Mesenchymal stem cell (in vitro differentiated cells and primary cell): Measurements from ENCODE around the gene SLC22A31.

Experiments used
- DNase-seq: peaks from one replicate; pipeline ENCODE4 v3.0.0-alpha.2; 2013
- H2AFZ ChIP-seq: one replicate; pipeline ENCODE4 v1.6.1; 2013; ENCODE audit warnings: low read depth, mild to moderate bottlenecking, control low read depth, inconsistent platforms, low read length, moderate library complexity
- H2AK5ac ChIP-seq: 2 replicates; pipeline ENCODE4 v1.6.1; 2013; ENCODE audit warnings: low read length, moderate library complexity, mild to moderate bottlenecking, inconsistent platforms; ENCODE audit not compliant: severe bottlenecking
- H2BK120ac ChIP-seq: one replicate; pipeline ENCODE4 v1.6.1; 2013; ENCODE audit warnings: low read depth, mild to moderate bottlenecking, inconsistent platforms, low read length, moderate library complexity
- H2BK12ac ChIP-seq, 2 experiments: one replicate each; pipeline ENCODE4 v1.6.1; 2013; ENCODE audit warnings: inconsistent platforms in 2 of 2, low read length in 2 of 2, mild to moderate bottlenecking in 2 of 2, moderate library complexity in 2 of 2, control low read depth in 1 of 2
- H2BK15ac ChIP-seq: one replicate; pipeline ENCODE4 v1.6.1; 2013; ENCODE audit warnings: mild to moderate bottlenecking, low read depth, inconsistent platforms; ENCODE audit not compliant: poor library complexity, severe bottlenecking
- H2BK5ac ChIP-seq: 2 replicates; pipeline ENCODE4 v1.6.1; 2013; ENCODE audit warnings: low read depth, mild to moderate bottlenecking, low read length, control low read depth, inconsistent platforms; ENCODE audit not compliant: poor library complexity, severe bottlenecking
- H3K14ac ChIP-seq, 2 experiments: one replicate each; pipeline ENCODE4 v1.6.1; 2013; ENCODE audit warnings: inconsistent platforms in 2 of 2, low read length in 2 of 2, control low read depth in 1 of 2, mild to moderate bottlenecking in 1 of 2, moderate library complexity in 1 of 2
- H3K18ac ChIP-seq, 2 experiments: one replicate each; pipeline ENCODE4 v1.6.1; 2013; ENCODE audit warnings: inconsistent platforms in 2 of 2, low read length in 2 of 2, control low read depth in 1 of 2, low read depth in 1 of 2, mild to moderate bottlenecking in 1 of 2
- H3K23ac ChIP-seq, 2 experiments: one replicate each; pipeline ENCODE4 v1.6.1; 2013; ENCODE audit warnings: inconsistent platforms in 2 of 2, low read length in 2 of 2, mild to moderate bottlenecking in 2 of 2, moderate library complexity in 2 of 2, control low read depth in 1 of 2
- H3K27ac ChIP-seq: 2 replicates; pipeline ENCODE4 v1.5.1; 2013; ENCODE audit warnings: mild to moderate bottlenecking, moderate library complexity, low read length, control low read depth, inconsistent platforms; ENCODE audit not compliant: poor library complexity, severe bottlenecking
- H3K27me3 ChIP-seq, 2 experiments: 2 replicates each; pipeline versions ENCODE4 v1.6.1 to v1.7.0; 2013; ENCODE audit warnings: low read length in 2 of 2, mild to moderate bottlenecking in 2 of 2, moderate library complexity in 2 of 2, control low read depth in 1 of 2, inconsistent platforms in 1 of 2; ENCODE audit not compliant: control insufficient read depth in 1 of 2, insufficient read depth in 1 of 2
- H3K36me3 ChIP-seq, 2 experiments: 2 replicates each; pipeline versions ENCODE4 v1.6.1 to v1.7.0; 2013; ENCODE audit warnings: low read length in 2 of 2, control low read depth in 1 of 2, inconsistent platforms in 1 of 2, low read depth in 1 of 2, mild to moderate bottlenecking in 1 of 2; ENCODE audit not compliant: insufficient read depth in 2 of 2, control insufficient read depth in 1 of 2
- H3K4ac ChIP-seq, 2 experiments: one replicate each; pipeline ENCODE4 v1.6.1; 2013; ENCODE audit warnings: inconsistent platforms in 2 of 2, low read length in 2 of 2, mild to moderate bottlenecking in 2 of 2, moderate library complexity in 2 of 2, control low read depth in 1 of 2, low read depth in 1 of 2
- H3K4me1 ChIP-seq: 2 replicates; pipeline ENCODE4 v1.6.1; 2013; ENCODE audit warnings: low read depth, low read length, control low read depth; ENCODE audit not compliant: control insufficient read depth, insufficient read depth
- H3K4me2 ChIP-seq: 2 replicates; pipeline ENCODE4 v1.6.1; 2013; ENCODE audit warnings: low read length, mild to moderate bottlenecking, inconsistent platforms; ENCODE audit not compliant: poor library complexity, severe bottlenecking
- H3K4me3 ChIP-seq, 2 experiments: 2 replicates each; pipeline versions ENCODE4 v1.5.1 to v1.7.0; 2013; ENCODE audit warnings: low read length in 2 of 2, mild to moderate bottlenecking in 2 of 2, control low read depth in 1 of 2, low read depth in 1 of 2; ENCODE audit not compliant: insufficient read depth in 1 of 2
- H3K79me1 ChIP-seq: replicated peaks from 2 replicates; pipeline ENCODE4 v1.6.1; 2013; ENCODE audit warnings: mild to moderate bottlenecking, control low read depth, low read length, inconsistent platforms; ENCODE audit not compliant: poor library complexity, severe bottlenecking
- H3K9ac ChIP-seq: 2 replicates; pipeline ENCODE4 v1.7.0; 2013; ENCODE audit warnings: mild to moderate bottlenecking, low read length, moderate library complexity
- H3K9me3 ChIP-seq: 2 replicates; pipeline ENCODE4 v1.7.0; 2013; ENCODE audit warnings: mild to moderate bottlenecking, low read length; ENCODE audit not compliant: control insufficient read depth
- H4K8ac ChIP-seq: one replicate; pipeline ENCODE4 v1.6.1; 2013; ENCODE audit warnings: inconsistent platforms, mild to moderate bottlenecking, low read length, moderate library complexity
- H4K91ac ChIP-seq: one replicate; pipeline ENCODE4 v1.6.1; 2013; ENCODE audit warnings: mild to moderate bottlenecking, low read length, inconsistent platforms
- WGBS: methylation state at CpG from one replicate; pipeline ENCODE4 v1.1.7; 2013; ENCODE audit warnings: mixed read lengths; 5-methylcytosine and 5-hydroxymethylcytosine counted together

SLC22A31 gene

DNA sequence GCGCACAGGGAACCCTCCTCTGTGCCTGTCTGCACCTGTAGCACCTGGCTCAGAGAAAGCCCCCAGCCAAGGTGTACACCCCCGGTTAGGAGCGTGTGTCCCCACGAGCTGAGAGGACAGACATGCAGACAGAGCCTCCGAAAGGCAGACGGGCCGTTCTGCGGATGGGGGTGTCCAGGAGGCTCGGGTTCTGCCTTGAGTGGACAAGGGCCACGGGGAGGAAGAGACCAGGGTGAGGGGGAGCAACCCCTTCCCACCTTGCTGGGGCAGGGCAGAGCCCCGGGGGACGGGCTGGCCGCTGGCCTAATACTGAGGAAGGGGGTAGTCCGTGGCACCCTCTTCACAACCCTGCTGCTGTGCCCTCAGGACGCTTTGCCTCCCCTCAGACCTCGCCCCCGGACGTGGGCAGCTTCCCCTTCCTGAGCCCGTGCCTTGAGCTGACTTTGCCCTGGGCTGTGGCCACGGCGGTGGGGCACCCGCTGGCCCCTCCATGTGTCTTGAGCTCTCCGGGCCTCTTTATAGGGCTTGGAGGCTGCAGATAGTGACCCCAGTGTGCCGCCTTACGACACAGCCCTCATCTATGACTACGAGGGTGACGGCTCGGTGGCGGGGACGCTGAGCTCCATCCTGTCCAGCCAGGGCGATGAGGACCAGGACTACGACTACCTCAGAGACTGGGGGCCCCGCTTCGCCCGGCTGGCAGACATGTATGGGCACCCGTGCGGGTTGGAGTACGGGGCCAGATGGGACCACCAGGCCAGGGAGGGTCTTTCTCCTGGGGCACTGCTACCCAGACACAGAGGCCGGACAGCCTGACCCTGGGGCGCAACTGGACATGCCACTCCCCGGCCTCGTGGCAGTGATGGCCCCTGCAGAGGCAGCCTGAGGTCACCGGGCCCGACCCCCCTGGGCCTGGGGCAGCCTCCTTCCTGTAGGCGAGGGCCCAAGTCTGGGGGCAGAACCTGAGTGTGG lies 5.7 kb downstream of the SLC22A31 start:
- Histone ChIP-seq H3K4me1 (peaks cover 15% of the 10 kb centered on the region), H3K79me1 (no peaks in the 10 kb centered on the region), H2BK120ac (no peak overlapping the region), H3K14ac (no peak overlapping the region), H3K27me3 (peaks cover 19 to 57% of the 10 kb centered on the region in 2 experiments), H3K23ac (no peak overlapping the region), H3K9me3 (no peaks in the 10 kb centered on the region), H2BK15ac (peak overlapping the region; percentile 80), H4K91ac (peak overlapping the region; percentile 70), H2BK5ac (no peak overlapping the region), H3K27ac (no peak overlapping the region), H2AK5ac (no peak overlapping the region), H3K36me3 (peaks cover 0 to 7% of the 10 kb centered on the region in 2 experiments), H3K4ac (no peak overlapping the region), H3K18ac (no peak overlapping the region), H3K4me3 (no peak overlapping the region), H3K4me2 (no peak overlapping the region), H3K9ac (no peak overlapping the region), H2AFZ (no peak overlapping the region), H2BK12ac (no peak overlapping the region), H4K8ac (no peak overlapping the region)
- DNase-seq, result no peak
- 93% methylated on average over 45 of the region's 45 CpGs for WGBS

DNA sequence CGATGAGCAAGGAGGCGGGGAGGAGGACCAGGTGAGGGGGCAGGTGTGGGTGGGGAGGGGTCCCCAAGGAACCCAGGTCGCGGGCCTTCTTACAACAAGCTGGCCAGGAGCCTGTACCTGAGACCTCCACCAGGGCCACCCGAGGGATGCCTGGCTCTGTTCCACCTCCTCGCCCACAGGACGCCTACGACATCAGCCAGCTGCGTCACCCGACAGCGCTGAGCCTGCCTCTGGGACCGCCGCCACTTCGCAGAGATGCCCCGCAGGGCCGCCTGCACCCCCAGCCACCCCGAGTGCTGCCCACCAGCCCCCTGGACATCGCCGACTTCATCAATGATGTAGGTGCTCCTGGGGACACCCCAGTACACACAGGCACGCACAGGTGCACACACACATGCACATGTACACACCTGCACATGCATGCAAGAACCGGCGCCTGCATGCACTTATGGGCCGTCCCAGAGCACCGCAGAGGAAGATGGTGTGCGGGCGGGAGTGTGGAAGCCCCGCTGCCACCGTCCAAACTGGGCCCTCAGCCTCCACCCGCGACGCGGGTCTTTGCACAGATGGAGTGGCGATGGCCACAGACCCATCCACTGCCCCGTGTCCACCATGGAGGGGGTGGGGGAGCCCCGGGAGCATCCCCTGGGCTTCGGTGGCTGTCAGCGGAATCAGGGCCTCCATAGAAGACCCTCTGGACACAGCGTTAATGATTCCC lies 6.6 kb downstream of the SLC22A31 start:
- no peaks in the 10 kb centered on the region for H3K9me3 ChIP-seq
- H3K27ac ChIP-seq, result no peak overlapping the region
- H3K23ac ChIP-seq, result no peak overlapping the region
- no peak for DNase-seq
- no peak overlapping the region for H2AFZ ChIP-seq
- no peak overlapping the region for H2BK5ac ChIP-seq
- H2AK5ac ChIP-seq, result no peak overlapping the region
- H3K27me3 ChIP-seq, result peaks cover 10 to 48% of the 10 kb centered on the region in 2 experiments
- WGBS, result 85% methylated on average over 38 of the region's 38 CpGs
- H2BK120ac ChIP-seq, result no peak overlapping the region
- no peak overlapping the region for H3K4me2 ChIP-seq
- no peak overlapping the region for H3K4ac ChIP-seq
- H3K36me3 ChIP-seq, result peaks cover 0 to 7% of the 10 kb centered on the region in 2 experiments
- H3K79me1 ChIP-seq, result no peaks in the 10 kb centered on the region
- peak overlapping the region in 1 of 2 experiments; percentile 8 for H2BK12ac ChIP-seq
- no peak overlapping the region for H3K14ac ChIP-seq
- peak overlapping the region; percentile 74 for H2BK15ac ChIP-seq
- no peak overlapping the region for H3K4me3 ChIP-seq
- H3K18ac ChIP-seq, result peak overlapping the region; percentile 64 to 90
- no peak overlapping the region for H4K91ac ChIP-seq
- no peak overlapping the region for H3K9ac ChIP-seq
- peak overlapping the region; percentile 87 for H4K8ac ChIP-seq
- peaks cover 15% of the 10 kb centered on the region for H3K4me1 ChIP-seq

DNA sequence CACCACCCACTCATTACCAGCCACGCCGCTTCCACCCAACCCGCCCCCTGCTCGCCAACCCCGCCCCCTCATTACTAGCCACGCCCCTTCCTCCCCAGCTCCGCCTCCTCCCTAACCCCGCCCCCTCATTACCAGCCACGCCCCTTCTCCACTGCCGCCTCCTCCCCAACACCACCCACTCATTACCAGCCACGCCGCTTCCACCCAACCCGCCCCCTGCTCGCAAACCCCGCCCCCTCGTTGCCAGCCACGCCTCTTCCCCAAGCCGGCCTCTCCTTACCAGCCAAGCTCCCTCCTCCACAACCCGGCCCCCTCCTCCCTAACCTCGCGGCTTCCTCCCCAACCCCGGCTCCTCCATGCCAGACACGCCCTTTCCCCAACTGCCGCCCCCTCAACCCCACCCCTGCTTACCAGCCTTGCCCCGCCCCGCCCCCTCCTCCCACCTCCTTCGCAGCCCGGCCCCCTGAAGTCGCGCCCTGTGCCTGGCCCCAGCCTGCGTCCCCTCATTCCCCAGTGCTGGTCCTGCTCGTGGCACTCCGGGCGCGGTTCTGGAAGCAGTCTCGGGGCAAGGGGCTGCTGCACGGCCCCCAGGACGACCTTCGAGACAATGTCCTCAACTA lies 7.3 kb downstream of the SLC22A31 start:
- H4K8ac ChIP-seq, result peak overlapping the region; percentile 87
- H3K9me3 ChIP-seq, result no peaks in the 10 kb centered on the region
- no peak overlapping the region for H2BK120ac ChIP-seq
- H3K4me1 ChIP-seq, result peaks cover 15% of the 10 kb centered on the region
- WGBS, result 5% methylated on average over 36 of the region's 39 CpGs
- no peaks in the 10 kb centered on the region for H3K79me1 ChIP-seq
- H2BK12ac ChIP-seq, result peak overlapping the region in 1 of 2 experiments; percentile 8
- no peak overlapping the region for H2AFZ ChIP-seq
- H3K4ac ChIP-seq, result no peak overlapping the region
- H3K4me2 ChIP-seq, result no peak overlapping the region
- H3K4me3 ChIP-seq, result no peak overlapping the region
- no peak overlapping the region for H3K23ac ChIP-seq
- H3K36me3 ChIP-seq, result peaks cover 0 to 5% of the 10 kb centered on the region in 2 experiments
- peaks cover 4 to 41% of the 10 kb centered on the region in 2 experiments for H3K27me3 ChIP-seq
- H3K27ac ChIP-seq, result no peak overlapping the region
- no peak overlapping the region for H3K9ac ChIP-seq
- H2BK15ac ChIP-seq, result peak overlapping the region; percentile 74
- H4K91ac ChIP-seq, result no peak overlapping the region
- peak overlapping the region; percentile 64 to 90 for H3K18ac ChIP-seq
- peak; percentile 84 for DNase-seq
- H3K14ac ChIP-seq, result no peak overlapping the region
- H2BK5ac ChIP-seq, result no peak overlapping the region
- no peak overlapping the region for H2AK5ac ChIP-seq
